T-helper 2 cell treated with Interferon-gamma antibody and Interleukin-4, amounts not matched to agents 5 μg/mL and 100 μg/mL, for 36 hours (primary cell): ENCODE data around the gene CST11.
A peak's percentile ranks its signal among the peaks of the same experiment; 100 is the strongest.

Source experiments
- DNase-seq: peaks from one replicate; pipeline ENCODE4 v3.0.0; 2021; ENCODE audit warnings: low spot score
- H3K27ac Mint-ChIP-seq: one replicate; pipeline ENCODE4 v1.8.0; 2021; ENCODE audit warnings: mild to moderate bottlenecking, mixed read lengths
- H3K27me3 Mint-ChIP-seq: one replicate; pipeline ENCODE4 v1.8.0; 2021; ENCODE audit warnings: low read depth, mixed read lengths
- H3K36me3 Mint-ChIP-seq: one replicate; pipeline ENCODE4 v1.8.0; 2021; ENCODE audit warnings: low read depth, mixed read lengths
- H3K4me1 Mint-ChIP-seq: one replicate; pipeline ENCODE4 v1.8.0; 2021; ENCODE audit warnings: low read depth, mixed read lengths
- H3K4me3 Mint-ChIP-seq: one replicate; pipeline ENCODE4 v1.8.0; 2022; ENCODE audit warnings: mild to moderate bottlenecking, moderate library complexity, mixed read lengths
- H3K9me3 Mint-ChIP-seq: one replicate; pipeline ENCODE4 v1.8.0; 2021; ENCODE audit warnings: mixed read lengths

Gene CST11

GRCh38 chr20:23446505-23446904 is 6.2 kb downstream of the CST11 start:
- no peaks in the 10 kb centered on the region for H3K36me3 Mint-ChIP-seq
- H3K27me3 Mint-ChIP-seq, result peaks cover 4% of the 10 kb centered on the region
- H3K4me1 Mint-ChIP-seq, result peaks cover 8% of the 10 kb centered on the region
- H3K9me3 Mint-ChIP-seq, result no peaks in the 10 kb centered on the region
- no peak overlapping the region for H3K27ac Mint-ChIP-seq
- DNase-seq, result no peak
- no peak overlapping the region for H3K4me3 Mint-ChIP-seq

GRCh38 chr20:23445596-23446217 is 7.0 kb downstream of the CST11 start:
- no peak for DNase-seq
- Mint-ChIP-seq H3K27ac (no peak overlapping the region), H3K4me3 (no peak overlapping the region), H3K27me3 (peaks cover 2% of the 10 kb centered on the region), H3K36me3 (no peaks in the 10 kb centered on the region), H3K4me1 (peaks cover 8% of the 10 kb centered on the region), H3K9me3 (no peaks in the 10 kb centered on the region)

- Mint-ChIP-seq H3K4me3 (no peak overlapping the region), H3K9me3 (no peaks in the 10 kb centered on the region), H3K27ac (no peak overlapping the region), H3K4me1 (peaks cover 8% of the 10 kb centered on the region), H3K27me3 (peaks cover 2% of the 10 kb centered on the region), H3K36me3 (no peaks in the 10 kb centered on the region)
- no peak for DNase-seq
Observed at GRCh38 chr20:23444859-23445258, 7.8 kb downstream of the CST11 start.

GRCh38 chr20:23442436-23442835 is 10.2 kb downstream of the CST11 start:
- Mint-ChIP-seq H3K27me3 (peaks cover 2% of the 10 kb centered on the region), H3K4me3 (no peak overlapping the region), H3K9me3 (no peaks in the 10 kb centered on the region), H3K27ac (no peak overlapping the region), H3K36me3 (no peaks in the 10 kb centered on the region), H3K4me1 (no peaks in the 10 kb centered on the region)
- no peak for DNase-seq

- peak; percentile 44 for DNase-seq
- H3K36me3 Mint-ChIP-seq, result no peaks in the 10 kb centered on the region
- peaks cover 2% of the 10 kb centered on the region for H3K27me3 Mint-ChIP-seq
- no peaks in the 10 kb centered on the region for H3K4me1 Mint-ChIP-seq
- no peak overlapping the region for H3K27ac Mint-ChIP-seq
- H3K9me3 Mint-ChIP-seq, result no peaks in the 10 kb centered on the region
- no peak overlapping the region for H3K4me3 Mint-ChIP-seq
Observed at GRCh38 chr20:23441850-23442313, 10.8 kb downstream of the CST11 start.

- no peak for DNase-seq
- Mint-ChIP-seq H3K4me3 (no peak overlapping the region), H3K9me3 (no peaks in the 10 kb centered on the region), H3K36me3 (no peaks in the 10 kb centered on the region), H3K27ac (no peak overlapping the region), H3K4me1 (no peaks in the 10 kb centered on the region), H3K27me3 (peaks cover 6% of the 10 kb centered on the region)
Observed at GRCh38 chr20:23440004-23440403, 12.7 kb downstream of the CST11 start.

GRCh38 chr20:23438661-23439060 is 14.0 kb downstream of the CST11 start:
- Mint-ChIP-seq H3K4me3 (no peak overlapping the region), H3K27me3 (peaks cover 10% of the 10 kb centered on the region), H3K36me3 (no peaks in the 10 kb centered on the region), H3K27ac (no peak overlapping the region), H3K4me1 (no peaks in the 10 kb centered on the region), H3K9me3 (no peaks in the 10 kb centered on the region)
- DNase-seq, result no peak

GRCh38 chr20:23437126-23437899 is 15.4 kb downstream of the CST11 start:
- no peaks in the 10 kb centered on the region for H3K9me3 Mint-ChIP-seq
- H3K27ac Mint-ChIP-seq, result no peak overlapping the region
- H3K4me1 Mint-ChIP-seq, result no peaks in the 10 kb centered on the region
- DNase-seq, result no peak
- peaks cover 16% of the 10 kb centered on the region for H3K27me3 Mint-ChIP-seq
- no peak overlapping the region for H3K4me3 Mint-ChIP-seq
- H3K36me3 Mint-ChIP-seq, result no peaks in the 10 kb centered on the region

- H3K4me1 Mint-ChIP-seq, result no peaks in the 10 kb centered on the region
- no peaks in the 10 kb centered on the region for H3K9me3 Mint-ChIP-seq
- peaks cover 16% of the 10 kb centered on the region for H3K27me3 Mint-ChIP-seq
- no peaks in the 10 kb centered on the region for H3K36me3 Mint-ChIP-seq
- DNase-seq, result no peak
- no peak overlapping the region for H3K4me3 Mint-ChIP-seq
- H3K27ac Mint-ChIP-seq, result no peak overlapping the region
Observed at GRCh38 chr20:23436681-23437080, 16.0 kb downstream of the CST11 start.

GRCh38 chr20:23435626-23436539 is 16.8 kb downstream of the CST11 start:
- no peak overlapping the region for H3K4me3 Mint-ChIP-seq
- no peaks in the 10 kb centered on the region for H3K36me3 Mint-ChIP-seq

GRCh38 chr20:23434521-23435313 is 18.0 kb downstream of the CST11 start:
- no peak for DNase-seq
- no peak overlapping the region for H3K27ac Mint-ChIP-seq
- no peaks in the 10 kb centered on the region for H3K4me1 Mint-ChIP-seq
- no peak overlapping the region for H3K4me3 Mint-ChIP-seq
- H3K27me3 Mint-ChIP-seq, result peaks cover 16% of the 10 kb centered on the region
- H3K36me3 Mint-ChIP-seq, result no peaks in the 10 kb centered on the region
- no peaks in the 10 kb centered on the region for H3K9me3 Mint-ChIP-seq

More at GRCh38 chr20:23435626-23436539, 16.8 kb downstream of the CST11 start:
- peaks cover 16% of the 10 kb centered on the region for H3K27me3 Mint-ChIP-seq
- H3K9me3 Mint-ChIP-seq, result no peaks in the 10 kb centered on the region
- no peak overlapping the region for H3K27ac Mint-ChIP-seq
- no peak for DNase-seq
- H3K4me1 Mint-ChIP-seq, result no peaks in the 10 kb centered on the region

GRCh38 chr20:23433628-23434027 is 19.0 kb downstream of the CST11 start:
- Mint-ChIP-seq H3K9me3 (no peaks in the 10 kb centered on the region), H3K27me3 (peaks cover 16% of the 10 kb centered on the region), H3K4me3 (no peak overlapping the region), H3K36me3 (no peaks in the 10 kb centered on the region), H3K27ac (no peak overlapping the region), H3K4me1 (no peaks in the 10 kb centered on the region)
- DNase-seq, result no peak

- no peak overlapping the region for H3K4me3 Mint-ChIP-seq
- H3K4me1 Mint-ChIP-seq, result peaks cover 16% of the 10 kb centered on the region
- H3K27me3 Mint-ChIP-seq, result peaks cover 8% of the 10 kb centered on the region
- H3K9me3 Mint-ChIP-seq, result no peaks in the 10 kb centered on the region
- no peak overlapping the region for H3K27ac Mint-ChIP-seq
- DNase-seq, result no peak
- H3K36me3 Mint-ChIP-seq, result no peaks in the 10 kb centered on the region
Observed at GRCh38 chr20:23425129-23425528, 27.5 kb downstream of the CST11 start.
